ENCODE data around the gene PADI6. TPM values are rescaled to one million over a fixed set of nuclear protein-coding genes. Genes with fewer than 3 reads are reported as not detected.

Gene PADI6
- total and polyA plus RNA-seq, 9 of the 15 experiments (the other 6 are each of a cell fraction or from before 2014, with no cell fraction given), result not detected

GRCh38 chr1:17441265-17441992 lies 69.4 kb downstream of the PADI6 start (continued):
- TF ChIP-seq ZNF316 (IDR thresholded peaks at IDR 0.05) (no peak), MEF2A (IDR thresholded peaks at IDR 0.05; ENCODE audit: control insufficient read depth, low read depth, low read length) (peak; percentile 64), ZNF592 (IDR thresholded peaks at IDR 0.05) (peak; percentile 77), EP400 (IDR thresholded peaks at IDR 0.05) (peak; percentile 98), TEAD4 (IDR thresholded peaks at IDR 0.05; ENCODE audit: low read length) (peak; percentile 42), TEAD4 (CRISPR knock-in tag; IDR thresholded peaks at IDR 0.05; ENCODE audit: borderline replicate concordance) (no peak), NR4A1 (CRISPR knock-in tag; IDR thresholded peaks at IDR 0.05) (no peak), NR4A1 (tag; IDR thresholded peaks at IDR 0.05) (peak; percentile 92; the same call in 1 of the 2 replicates), BACH1 (tag; IDR thresholded peaks at IDR 0.05) (peak; percentile 68), MAFK (IDR thresholded peaks at IDR 0.05; ENCODE audit: low read length) (peak; percentile 35; the same call in 1 of the 2 replicates), ZKSCAN1 (IDR thresholded peaks at IDR 0.05; ENCODE audit: low read depth, low read length) (no peak), ZC3H11A (IDR thresholded peaks at IDR 0.05; ENCODE audit: low read depth, low read length) (0 out of 2 replicates have a peak, but pooled peaks have one; percentile 66), ZNF766 (CRISPR knock-in tag; conservative IDR thresholded peaks at IDR 0.05) (peak; percentile 79), HNRNPK (IDR thresholded peaks at IDR 0.05; ENCODE audit: low read depth, low read length, poor library complexity, severe bottlenecking) (no peak), THRA (IDR thresholded peaks at IDR 0.05) (no peak), TCF3 (CRISPR knock-in tag; IDR thresholded peaks at IDR 0.05) (no peak), MAZ (CRISPR knock-in tag; conservative IDR thresholded peaks at IDR 0.05 in 1 of 2, IDR thresholded peaks at IDR 0.05 in 1 of 2) (0 out of 4 replicates have a peak, but pooled peaks have one; percentile 1 to 17), ATF4 (CRISPR knock-in tag; IDR thresholded peaks at IDR 0.05) (peak; percentile 99), ZBTB7A (IDR thresholded peaks at IDR 0.05; ENCODE audit: borderline replicate concordance, control insufficient read depth, low read depth, low read length) (no peak), MLLT1 (IDR thresholded peaks at IDR 0.05) (0 out of 4 replicates have a peak, but pooled peaks of 1 of the 2 experiments have one; percentile 17)
